AG10803 (cell line): ENCODE results near the gene PROM2.

Experiments
- DNase-seq: peaks from one replicate; pipeline ENCODE4 v3.0.0; 2010; ENCODE audit warnings: low read depth
- H3K4me3 ChIP-seq: 2 replicates; pipeline ENCODE4 v1.5.1; 2011; ENCODE audit warnings: mild to moderate bottlenecking, low read length, control low read depth
- TF ChIP-seq, protein P1 (sequence below): conservative IDR thresholded peaks from 2 replicates; pipeline ENCODE4 v1.5.1; 2011; ENCODE audit warnings: mild to moderate bottlenecking, low read length, control low read depth, inconsistent platforms

The PROM2 gene

DNA sequence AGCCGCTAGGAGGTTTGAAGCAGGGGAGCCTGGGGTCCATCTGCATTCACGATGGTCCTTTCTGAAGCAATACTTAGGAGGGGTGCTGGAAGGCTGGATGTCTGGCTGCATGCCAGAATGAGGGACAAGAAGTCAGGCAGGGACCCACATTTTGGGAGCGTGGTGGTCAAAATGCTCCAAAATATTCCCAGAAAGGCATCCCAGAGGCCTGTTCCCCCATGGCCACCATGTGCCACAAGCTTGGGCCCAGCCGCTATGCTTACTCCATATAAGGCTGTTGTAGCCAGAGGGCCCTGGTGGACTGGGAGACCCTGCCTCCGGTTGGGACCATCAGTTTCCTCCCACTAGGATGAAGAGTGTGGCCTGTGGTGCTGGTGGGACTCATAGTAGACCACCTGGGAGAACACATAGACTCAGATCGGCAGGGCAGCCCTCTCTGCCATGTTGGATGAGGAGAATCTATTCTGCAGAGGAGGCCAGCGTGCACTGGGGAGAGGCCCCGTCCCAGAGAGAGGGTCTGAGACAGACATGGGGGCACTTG is 3.6 kb upstream of the PROM2 start:
- DNase-seq, result no peak
- TF ChIP-seq, protein P1, sequence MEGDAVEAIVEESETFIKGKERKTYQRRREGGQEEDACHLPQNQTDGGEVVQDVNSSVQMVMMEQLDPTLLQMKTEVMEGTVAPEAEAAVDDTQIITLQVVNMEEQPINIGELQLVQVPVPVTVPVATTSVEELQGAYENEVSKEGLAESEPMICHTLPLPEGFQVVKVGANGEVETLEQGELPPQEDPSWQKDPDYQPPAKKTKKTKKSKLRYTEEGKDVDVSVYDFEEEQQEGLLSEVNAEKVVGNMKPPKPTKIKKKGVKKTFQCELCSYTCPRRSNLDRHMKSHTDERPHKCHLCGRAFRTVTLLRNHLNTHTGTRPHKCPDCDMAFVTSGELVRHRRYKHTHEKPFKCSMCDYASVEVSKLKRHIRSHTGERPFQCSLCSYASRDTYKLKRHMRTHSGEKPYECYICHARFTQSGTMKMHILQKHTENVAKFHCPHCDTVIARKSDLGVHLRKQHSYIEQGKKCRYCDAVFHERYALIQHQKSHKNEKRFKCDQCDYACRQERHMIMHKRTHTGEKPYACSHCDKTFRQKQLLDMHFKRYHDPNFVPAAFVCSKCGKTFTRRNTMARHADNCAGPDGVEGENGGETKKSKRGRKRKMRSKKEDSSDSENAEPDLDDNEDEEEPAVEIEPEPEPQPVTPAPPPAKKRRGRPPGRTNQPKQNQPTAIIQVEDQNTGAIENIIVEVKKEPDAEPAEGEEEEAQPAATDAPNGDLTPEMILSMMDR, result no peak
- H3K4me3 ChIP-seq, result no peak overlapping the region

DNA sequence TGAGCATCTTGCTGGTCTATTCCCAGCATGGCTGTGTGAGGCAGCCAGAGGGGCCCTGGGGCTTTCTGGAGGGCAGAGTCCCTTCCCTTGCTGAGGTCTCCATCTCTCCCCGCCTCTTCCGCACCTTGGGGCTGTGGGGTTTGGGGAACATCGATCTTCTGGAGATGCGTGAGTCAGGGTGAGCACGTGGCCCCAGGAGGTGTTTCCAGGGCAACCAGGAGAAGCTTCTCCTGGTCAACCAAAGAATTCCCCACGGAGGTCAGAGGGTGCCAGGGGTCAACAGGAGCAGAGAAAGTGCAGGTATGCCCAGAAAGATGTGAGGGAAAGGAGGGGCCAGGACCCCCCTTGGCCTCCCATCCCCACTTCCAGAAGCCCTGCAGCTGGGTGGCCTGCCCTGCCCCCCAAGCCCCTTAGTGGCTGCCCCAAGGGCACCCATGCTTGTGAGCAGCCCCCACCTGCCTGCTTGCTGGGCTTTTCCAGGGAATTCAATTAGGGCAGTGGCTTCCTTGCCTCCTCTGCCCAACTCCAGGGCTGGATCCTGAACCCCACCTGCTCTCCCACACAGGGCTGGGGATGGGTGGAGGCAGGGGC is 2.8 kb upstream of the PROM2 start:
- DNase-seq, result no peak
- H3K4me3 ChIP-seq, result no peak overlapping the region
- TF ChIP-seq, protein P1, result no peak

DNA sequence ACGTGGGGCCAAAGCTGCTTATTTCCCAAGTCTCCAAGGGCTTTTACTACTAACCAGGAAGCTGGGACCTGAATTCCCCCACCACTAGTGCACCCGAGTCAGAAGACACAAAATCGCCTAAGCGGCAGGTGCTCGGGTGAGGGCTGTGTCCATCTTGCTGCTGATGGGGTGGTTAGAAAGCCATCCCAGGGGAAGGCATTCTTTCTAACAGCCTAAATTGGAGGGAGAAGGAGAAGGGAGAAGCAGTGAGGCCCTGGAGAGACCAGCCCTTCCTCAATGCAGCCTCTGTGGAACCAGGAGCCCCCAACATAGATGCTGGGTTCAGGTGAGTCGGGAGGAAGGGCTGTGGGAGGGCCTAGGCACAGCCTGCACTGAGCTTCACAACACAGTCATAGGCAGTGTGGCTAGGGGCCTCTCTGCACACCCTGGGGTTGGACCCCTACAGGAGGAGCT is 1.9 kb upstream of the PROM2 start:
- DNase-seq, result no peak
- TF ChIP-seq, protein P1, result no peak
- H3K4me3 ChIP-seq, result no peak overlapping the region

DNA sequence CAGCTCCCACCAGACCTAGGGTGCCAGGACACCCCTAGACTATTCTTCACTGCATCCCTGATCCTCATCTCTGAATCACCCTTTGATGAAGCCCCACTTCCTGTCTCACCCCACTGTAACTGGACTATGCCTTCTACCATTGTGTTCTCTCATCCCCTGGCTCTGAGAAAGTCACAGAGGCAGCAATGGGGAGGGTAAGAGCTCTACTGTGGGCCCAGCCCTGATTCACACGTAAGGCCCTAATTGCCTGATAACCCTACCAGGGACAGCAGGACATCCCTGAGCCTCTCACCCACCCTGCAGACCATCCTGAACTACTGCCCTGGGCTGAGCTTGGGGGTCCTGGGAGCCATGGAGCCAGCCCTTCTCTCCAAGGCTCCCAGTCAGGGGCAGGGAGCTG is 1.5 kb upstream of the PROM2 start:
- no peak overlapping the region for H3K4me3 ChIP-seq
- no peak for DNase-seq
- TF ChIP-seq, protein P1, result no peak

DNA sequence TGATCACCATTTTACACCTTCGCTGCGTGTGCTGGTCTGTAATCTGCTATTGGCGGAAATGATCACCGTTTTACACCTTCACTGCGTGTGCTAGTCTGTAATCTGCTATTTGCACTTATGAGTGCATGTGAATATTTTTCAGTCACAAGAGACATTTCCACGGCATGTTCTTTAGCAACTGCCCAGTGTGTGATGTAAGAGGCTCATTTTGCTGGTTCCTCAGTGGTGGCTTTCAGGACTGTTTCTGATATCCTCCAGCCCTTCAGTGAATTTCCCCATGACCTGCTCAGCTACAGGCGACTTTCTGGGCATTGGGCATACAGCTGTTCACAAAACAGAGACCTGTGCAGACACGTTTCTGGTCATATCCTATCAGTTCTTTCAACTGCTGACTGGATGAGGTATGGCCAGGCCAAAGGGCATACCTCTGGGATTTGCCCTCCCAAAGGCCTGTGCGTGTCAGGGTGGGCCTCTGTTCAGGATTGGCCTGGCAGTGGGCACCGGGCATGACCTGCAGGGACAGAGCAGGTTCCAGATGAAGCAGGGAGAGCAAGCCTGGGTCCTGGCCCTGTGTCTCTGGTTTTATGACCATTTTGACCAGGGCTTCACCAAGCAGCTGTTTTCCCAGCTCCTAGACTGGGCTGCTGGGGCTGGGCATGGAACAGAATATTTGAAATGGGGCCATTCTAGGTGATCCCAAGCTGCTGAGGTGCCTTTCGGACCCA is 521 bp upstream of the PROM2 start:
- no peak overlapping the region for H3K4me3 ChIP-seq
- TF ChIP-seq, protein P1, result no peak
- no peak for DNase-seq

DNA sequence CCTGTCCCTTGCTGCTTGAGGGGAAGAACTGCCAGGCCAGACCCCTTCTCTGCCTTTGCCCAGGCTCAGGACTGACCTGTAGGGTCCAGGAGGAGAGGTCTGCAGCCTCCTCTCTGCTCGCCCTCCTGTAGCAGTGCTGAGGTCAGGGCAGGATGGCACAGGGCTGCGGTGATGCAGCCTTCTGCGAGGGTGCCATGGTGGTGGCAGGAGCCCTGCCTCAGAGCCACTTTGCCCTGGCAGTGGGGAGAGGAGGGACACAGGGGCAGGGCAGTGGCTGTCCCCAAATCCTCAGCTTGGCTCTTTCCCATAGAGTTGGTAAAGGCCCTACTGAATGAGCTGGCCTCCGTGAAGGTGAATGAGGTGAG is 884 bp downstream of the PROM2 start:
- H3K4me3 ChIP-seq, result no peak overlapping the region
- TF ChIP-seq, protein P1, result no peak
- DNase-seq, result no peak

DNA sequence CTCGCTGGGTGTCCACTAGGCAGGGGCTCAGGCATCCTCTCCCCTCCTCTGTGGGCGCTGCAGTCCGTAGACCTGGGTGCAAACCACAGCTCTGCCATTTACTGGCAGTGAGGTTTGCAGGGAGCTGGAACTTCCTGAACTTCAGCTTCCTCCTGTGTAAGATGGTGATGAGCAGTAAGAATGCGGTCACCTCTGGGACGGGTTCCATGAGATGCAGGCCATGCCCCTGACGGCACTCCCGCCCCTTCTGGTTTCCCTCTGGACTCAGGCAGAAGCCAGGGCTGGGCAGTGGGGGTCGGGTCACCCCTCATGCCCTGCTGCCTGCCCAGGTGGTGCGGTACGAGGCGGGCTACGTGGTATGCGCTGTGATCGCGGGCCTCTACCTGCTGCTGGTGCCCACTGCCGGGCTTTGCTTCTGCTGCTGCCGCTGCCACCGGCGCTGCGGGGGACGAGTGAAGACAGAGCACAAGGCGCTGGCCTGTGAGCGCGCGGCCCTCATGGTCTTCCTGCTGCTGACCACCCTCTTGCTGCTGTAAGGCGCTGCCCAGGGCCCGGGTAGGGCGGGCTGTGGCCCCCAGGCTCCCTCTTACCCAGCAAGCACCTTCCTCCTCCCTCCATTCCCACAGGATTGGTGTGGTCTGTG is 1.5 kb downstream of the PROM2 start:
- no peak for DNase-seq
- H3K4me3 ChIP-seq, result no peak overlapping the region
- TF ChIP-seq, protein P1, result no peak
